CD4-positive, alpha-beta T cell (primary cell): Measurements from ENCODE around the gene GRID1. TPM values are rescaled to one million over a fixed set of nuclear protein-coding genes. Genes with fewer than 3 reads are reported as not detected.

Source experiments
- ATAC-seq: fragments of 200-7000 bp; cut with Tn5 transposase; one replicate; pipeline ENCODE4 v1.10.0; 2022; ENCODE audit warnings: mild to moderate bottlenecking; ENCODE audit not compliant: poor library complexity
- CTCF ChIA-PET: fragments of 350-600 bp; sonication (Branson Sonifier 250); formaldehyde crosslinking; loops from one replicate; lab custom pipeline; 2021; ENCODE audit warnings: antibody characterized with exemption, inconsistent platforms; lab: Charles Lee
- POLR2A ChIA-PET: fragments of 350-600 bp; sonication (Branson Sonifier 250); formaldehyde crosslinking; loops from one replicate; lab custom pipeline; 2021; ENCODE audit warnings: antibody characterized with exemption, inconsistent platforms; lab: Charles Lee
- DNase-seq, 14 experiments: peaks; one replicate each; pipeline ENCODE4 v3.0.0-alpha.2; 2013 to 2020; ENCODE audit warnings: mixed read lengths in 2 of 14
- H3K27ac ChIP-seq, 2 donors: one replicate each; pipeline versions ENCODE4 v1.5.1 to v1.7.0; 2013; ENCODE audit warnings: low read length in 2 of 2, low read depth in 1 of 2, mild to moderate bottlenecking in 1 of 2
- H3K27me3 ChIP-seq, 2 experiments: 1 replicate in 1 of 2; 2 replicates in 1 of 2; pipeline versions ENCODE4 v1.6.1 to v1.7.0; 2013; ENCODE audit warnings: low read length in 2 of 2, control low read depth in 1 of 2, mild to moderate bottlenecking in 1 of 2, moderate library complexity in 1 of 2; ENCODE audit not compliant: insufficient read depth in 2 of 2, control insufficient read depth in 1 of 2
- H3K36me3 ChIP-seq: one replicate; pipeline ENCODE4 v1.6.1; 2013; ENCODE audit warnings: low read length, control low read depth; ENCODE audit not compliant: insufficient read depth
- H3K4me1 ChIP-seq: one replicate; pipeline ENCODE4 v1.6.1; 2013; ENCODE audit warnings: low read length, control low read depth; ENCODE audit not compliant: insufficient read depth
- H3K4me3 ChIP-seq: one replicate; pipeline ENCODE4 v1.5.1; 2013; ENCODE audit warnings: mild to moderate bottlenecking, low read length, moderate library complexity
- H3K9me3 ChIP-seq, 2 experiments: 1 replicate in 1 of 2; 2 replicates in 1 of 2; pipeline versions ENCODE4 v1.6.1 to v1.7.0; 2013; ENCODE audit warnings: low read length in 2 of 2, mild to moderate bottlenecking in 2 of 2, control low read depth in 1 of 2, moderate library complexity in 1 of 2; ENCODE audit not compliant: control insufficient read depth in 1 of 2, insufficient read depth in 1 of 2
- H3K27ac Mint-ChIP-seq: one replicate; pipeline ENCODE4 v1.8.0; 2020; ENCODE audit warnings: mixed read lengths
- H3K27me3 Mint-ChIP-seq: one replicate; pipeline ENCODE4 v1.8.0; 2021; ENCODE audit warnings: mixed read lengths
- H3K36me3 Mint-ChIP-seq: one replicate; pipeline ENCODE4 v1.8.0; 2021; ENCODE audit warnings: low read depth, mixed read lengths
- H3K4me1 Mint-ChIP-seq: one replicate; pipeline ENCODE4 v1.8.0; 2021; ENCODE audit warnings: low read depth, mixed read lengths
- H3K4me3 Mint-ChIP-seq: one replicate; pipeline ENCODE4 v1.8.0; 2020; ENCODE audit warnings: mild to moderate bottlenecking, mixed read lengths
- H3K9me3 Mint-ChIP-seq: one replicate; pipeline ENCODE4 v1.8.0; 2020; ENCODE audit warnings: mixed read lengths
- intact Hi-C, 2 experiments: fragments of 100-400 bp; cut with DNase I in 1 of 2; cut with micrococcal nuclease in 1 of 2; formaldehyde crosslinking; loops; one replicate each; pipeline versions ENCODE4 v1.15.1 to v1.9.0; 2023 to 2025; cut with DNase I, micrococcal nuclease
- total RNA-seq, 174 experiments: library from RNA in 2 of 174; stranded (reverse) in 2 of 174; gene quantifications; one replicate each; pipeline ENCODE4 v1.2.3 and lab custom pipeline; 2021 to 2026
- TF ChIP-seq, protein P1 (sequence below): fragments of 200-600 bp; IDR thresholded peaks from one replicate; pipeline ENCODE4 v1.8.0; 2022; ENCODE audit warnings: antibody characterized with exemption, mild to moderate bottlenecking

GRID1 gene
- total RNA-seq, 2 experiments from 2014 or later = not detected

DNA sequence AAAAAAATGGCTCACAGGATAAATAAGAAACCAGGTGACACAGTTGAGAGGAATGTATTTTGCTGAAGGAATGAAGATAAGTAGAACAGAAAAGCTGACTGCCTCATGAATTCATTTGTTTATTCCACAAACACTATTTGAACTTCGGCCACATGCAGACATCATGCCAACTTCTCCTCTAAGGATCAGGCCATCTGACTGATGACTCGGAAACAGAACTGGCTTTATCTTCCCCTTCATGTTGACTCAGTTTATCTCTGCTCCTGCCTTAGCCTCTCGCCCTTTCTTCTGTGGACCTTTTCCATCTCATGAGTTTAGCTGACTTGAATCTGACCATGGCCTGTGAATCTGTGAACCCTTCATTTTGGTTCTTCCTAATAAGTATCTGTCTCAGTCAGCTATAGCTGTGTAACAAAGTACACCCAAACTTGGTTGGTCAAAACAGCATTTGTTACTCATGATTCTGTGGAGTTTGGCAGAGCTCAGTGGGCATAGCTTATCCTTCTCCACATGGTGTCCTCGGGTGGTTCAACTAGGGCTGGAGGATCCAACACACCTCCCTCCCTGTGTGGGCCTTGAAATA, 44.0 kb upstream of the GRID1 start:
- intact Hi-C loops = loop anchor here in 1 of 2 experiments (10.0 kb wide), 1 partner anchor 796 kb away; no protein-coding TSS in a partner anchor
- TF ChIP-seq, protein P1, sequence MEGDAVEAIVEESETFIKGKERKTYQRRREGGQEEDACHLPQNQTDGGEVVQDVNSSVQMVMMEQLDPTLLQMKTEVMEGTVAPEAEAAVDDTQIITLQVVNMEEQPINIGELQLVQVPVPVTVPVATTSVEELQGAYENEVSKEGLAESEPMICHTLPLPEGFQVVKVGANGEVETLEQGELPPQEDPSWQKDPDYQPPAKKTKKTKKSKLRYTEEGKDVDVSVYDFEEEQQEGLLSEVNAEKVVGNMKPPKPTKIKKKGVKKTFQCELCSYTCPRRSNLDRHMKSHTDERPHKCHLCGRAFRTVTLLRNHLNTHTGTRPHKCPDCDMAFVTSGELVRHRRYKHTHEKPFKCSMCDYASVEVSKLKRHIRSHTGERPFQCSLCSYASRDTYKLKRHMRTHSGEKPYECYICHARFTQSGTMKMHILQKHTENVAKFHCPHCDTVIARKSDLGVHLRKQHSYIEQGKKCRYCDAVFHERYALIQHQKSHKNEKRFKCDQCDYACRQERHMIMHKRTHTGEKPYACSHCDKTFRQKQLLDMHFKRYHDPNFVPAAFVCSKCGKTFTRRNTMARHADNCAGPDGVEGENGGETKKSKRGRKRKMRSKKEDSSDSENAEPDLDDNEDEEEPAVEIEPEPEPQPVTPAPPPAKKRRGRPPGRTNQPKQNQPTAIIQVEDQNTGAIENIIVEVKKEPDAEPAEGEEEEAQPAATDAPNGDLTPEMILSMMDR = no peak
- Mint-ChIP-seq H3K4me1 (peaks cover 54% of the 10 kb centered on the region), H3K9me3 (no peaks in the 10 kb centered on the region), H3K36me3 (no peaks in the 10 kb centered on the region), H3K4me3 (peak overlapping the region; percentile 83), H3K27ac (peak overlapping the region; percentile 89), H3K27me3 (no peaks in the 10 kb centered on the region)
- ATAC-seq (no peak), DNase-seq (no peak)
- H3K27me3 ChIP-seq = no peaks in the 10 kb centered on the region
- peak overlapping the region; percentile 54 for H3K27ac ChIP-seq
- ChIA-PET POLR2A (interaction anchor here (1.2 to 5.5 kb wide), 4 partner anchors 9 to 129 kb away, joined by 3 to 131 read pairs (median 4); partner anchors contain the start of gene WAPL), CTCF (interaction anchor here (1.0 to 2.6 kb wide), 4 partner anchors 10 to 175 kb away, joined by 3 to 31 read pairs (median 3); no protein-coding TSS in a partner anchor)
- H3K9me3 ChIP-seq = no peaks in the 10 kb centered on the region
- H3K36me3 ChIP-seq = no peaks in the 10 kb centered on the region
- H3K4me1 ChIP-seq = peaks cover 45% of the 10 kb centered on the region
- no peak overlapping the region for H3K4me3 ChIP-seq

DNA sequence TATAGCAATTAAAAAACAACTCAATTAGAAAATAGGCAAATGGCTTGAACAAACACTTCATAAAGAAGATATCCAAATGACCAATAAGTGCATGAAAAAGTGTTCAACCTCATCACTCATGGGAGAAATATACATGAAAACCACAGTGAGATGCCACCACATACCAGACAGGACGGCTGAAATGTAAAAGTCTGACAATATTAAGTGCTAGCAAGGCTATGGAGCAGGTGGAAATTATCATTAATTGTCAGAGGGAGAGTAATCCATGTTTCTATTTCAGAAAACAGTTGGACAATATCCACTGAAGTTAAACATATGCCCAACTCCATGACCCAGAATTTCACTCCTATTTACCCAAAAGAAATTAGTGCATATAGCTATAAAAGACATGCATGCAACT, 42.6 kb upstream of the GRID1 start:
- Mint-ChIP-seq H3K27me3 (no peaks in the 10 kb centered on the region), H3K9me3 (no peaks in the 10 kb centered on the region), H3K4me3 (no peak overlapping the region), H3K4me1 (peaks cover 43% of the 10 kb centered on the region), H3K36me3 (no peaks in the 10 kb centered on the region), H3K27ac (peak overlapping the region; percentile 89)
- TF ChIP-seq, protein P1 = no peak
- intact Hi-C loops = loop anchor here (10.0 kb wide), 1 partner anchor 556 kb away; the partner anchor contains the start of gene ADIRF (in 2 of the 2)
- Histone ChIP-seq H3K4me1 (peaks cover 40% of the 10 kb centered on the region), H3K4me3 (no peak overlapping the region), H3K27ac (no peak overlapping the region), H3K9me3 (no peaks in the 10 kb centered on the region), H3K27me3 (no peaks in the 10 kb centered on the region), H3K36me3 (no peaks in the 10 kb centered on the region)
- DNase-seq (no peak), ATAC-seq (no peak)
- POLR2A ChIA-PET = interaction anchor here (0.6 to 1.5 kb wide), 2 partner anchors 9 to 24 kb away, joined by 3 to 6 read pairs; no protein-coding TSS in a partner anchor
- CTCF ChIA-PET = interaction anchor here (0.7 kb wide), 1 partner anchor 9 kb away, joined by 3 read pairs; no protein-coding TSS in a partner anchor

DNA sequence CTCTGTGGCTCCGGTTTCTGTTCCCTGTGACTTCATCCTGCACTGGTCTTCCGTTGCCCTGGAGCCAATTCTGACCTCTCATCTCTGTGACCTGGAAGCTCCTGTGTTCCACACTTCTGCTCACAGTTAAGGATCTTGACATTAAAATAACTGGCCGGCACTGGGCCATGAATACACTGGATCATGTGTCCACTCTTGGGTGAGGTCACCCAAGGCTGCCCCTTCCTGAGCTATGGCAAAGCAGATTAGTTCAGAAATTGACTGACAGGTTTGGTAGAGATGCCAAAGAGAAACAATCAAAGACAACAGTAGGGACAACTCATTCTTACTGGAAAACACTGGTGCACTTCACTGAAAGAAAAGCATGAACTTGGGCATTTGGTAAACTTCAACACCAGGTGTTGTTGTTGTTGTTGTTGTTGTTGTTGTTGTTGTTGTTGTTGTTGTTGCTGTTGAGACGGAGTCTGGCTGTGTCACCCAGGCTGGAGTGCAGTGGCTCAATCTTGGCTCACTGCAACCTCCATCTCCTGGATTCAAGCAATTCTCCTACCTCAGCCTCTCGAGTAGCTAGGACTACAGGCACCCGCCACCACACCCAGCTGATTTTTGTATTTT, 36.7 kb upstream of the GRID1 start:
- Mint-ChIP-seq H3K4me3 (peak overlapping the region; percentile 70), H3K36me3 (peaks cover 3% of the 10 kb centered on the region), H3K27me3 (no peaks in the 10 kb centered on the region), H3K27ac (peak overlapping the region; percentile 90), H3K9me3 (no peaks in the 10 kb centered on the region), H3K4me1 (peaks cover 28% of the 10 kb centered on the region)
- no peaks in the 10 kb centered on the region for H3K9me3 ChIP-seq
- ATAC-seq (no peak), DNase-seq (no peak)
- TF ChIP-seq, protein P1 = no peak
- POLR2A ChIA-PET = interaction anchor here (5.0 kb wide), 1 partner anchor 10 kb away, joined by 131 read pairs; no protein-coding TSS in a partner anchor
- peaks cover 30% of the 10 kb centered on the region for H3K4me1 ChIP-seq
- no peaks in the 10 kb centered on the region for H3K36me3 ChIP-seq
- no peaks in the 10 kb centered on the region for H3K27me3 ChIP-seq
- H3K27ac ChIP-seq = no peak overlapping the region
- intact Hi-C loops = loop anchor here (5.0 to 10.0 kb wide), 6 partner anchors 34 to 562 kb away; partner anchors contain the start of gene ADIRF (in 2 of the 2)
- CTCF ChIA-PET = no interaction called here
- H3K4me3 ChIP-seq = no peak overlapping the region
